ENCODE data around the gene ZDHHC14. TPM values are rescaled to one million over a fixed set of nuclear protein-coding genes. Genes with fewer than 3 reads are reported as not detected.
A peak's percentile ranks its signal among the peaks of the same experiment; 100 is the strongest.

Gene ZDHHC14
- total RNA-seq, 3 donors from 2014 or later: 4.8 to 9.8 (median 8.5) TPM

DNA sequence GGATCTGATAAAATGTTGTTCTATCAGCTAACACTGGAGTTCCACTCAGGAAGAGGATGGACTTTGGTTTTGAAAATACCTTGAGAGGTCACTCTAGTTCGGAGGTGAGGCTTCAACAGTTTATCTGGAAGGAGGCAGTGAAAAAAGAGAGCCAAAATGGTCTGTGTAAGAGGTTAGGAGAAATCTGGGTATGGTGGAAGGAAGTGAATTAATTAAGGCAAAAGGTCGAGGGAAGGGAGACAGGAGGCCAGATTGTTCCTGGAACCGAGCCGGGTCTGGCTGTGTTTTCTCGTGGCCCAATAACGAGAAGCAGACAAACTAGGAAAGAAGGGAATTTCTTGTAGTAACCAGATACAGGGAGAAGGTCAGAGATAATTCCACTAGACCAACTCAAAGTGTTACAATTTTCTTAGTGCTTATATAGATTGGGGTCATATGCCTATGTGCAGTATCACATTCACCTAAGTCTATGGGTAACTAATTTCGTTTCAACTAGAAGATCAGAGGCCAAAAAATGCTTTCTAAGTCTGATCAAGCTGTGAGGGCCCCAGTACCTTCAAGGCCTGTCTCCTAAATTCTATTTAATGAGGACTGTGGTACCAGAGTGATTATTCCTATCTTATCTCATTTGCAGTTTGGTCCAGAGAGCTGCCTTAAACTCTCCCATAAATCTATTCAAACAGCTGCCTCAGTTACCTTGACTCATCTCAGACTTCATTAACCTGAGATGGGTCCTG is 346.1 kb downstream of the ZDHHC14 start:
- DNase-seq (ENCODE audit: low spot score in 2 of 2): no peak
- H3K9me3 ChIP-seq: peaks cover 8 to 10% of the 10 kb centered on the region in 2 donors
- H3K4me3 ChIP-seq: no peak overlapping the region
- intact Hi-C loops (cut with DNase I; ENCODE audit: low total_unique reads): no loop called here
- peak in 2 of 3 donors; percentile 36 to 77 for TF ChIP-seq POLR2AphosphoS5 (IDR thresholded peaks at IDR 0.05)
- TF ChIP-seq, protein P1, sequence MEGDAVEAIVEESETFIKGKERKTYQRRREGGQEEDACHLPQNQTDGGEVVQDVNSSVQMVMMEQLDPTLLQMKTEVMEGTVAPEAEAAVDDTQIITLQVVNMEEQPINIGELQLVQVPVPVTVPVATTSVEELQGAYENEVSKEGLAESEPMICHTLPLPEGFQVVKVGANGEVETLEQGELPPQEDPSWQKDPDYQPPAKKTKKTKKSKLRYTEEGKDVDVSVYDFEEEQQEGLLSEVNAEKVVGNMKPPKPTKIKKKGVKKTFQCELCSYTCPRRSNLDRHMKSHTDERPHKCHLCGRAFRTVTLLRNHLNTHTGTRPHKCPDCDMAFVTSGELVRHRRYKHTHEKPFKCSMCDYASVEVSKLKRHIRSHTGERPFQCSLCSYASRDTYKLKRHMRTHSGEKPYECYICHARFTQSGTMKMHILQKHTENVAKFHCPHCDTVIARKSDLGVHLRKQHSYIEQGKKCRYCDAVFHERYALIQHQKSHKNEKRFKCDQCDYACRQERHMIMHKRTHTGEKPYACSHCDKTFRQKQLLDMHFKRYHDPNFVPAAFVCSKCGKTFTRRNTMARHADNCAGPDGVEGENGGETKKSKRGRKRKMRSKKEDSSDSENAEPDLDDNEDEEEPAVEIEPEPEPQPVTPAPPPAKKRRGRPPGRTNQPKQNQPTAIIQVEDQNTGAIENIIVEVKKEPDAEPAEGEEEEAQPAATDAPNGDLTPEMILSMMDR (IDR thresholded peaks at IDR 0.05): no peak
- TF ChIP-seq POLR2A (IDR thresholded peaks at IDR 0.05): no peak
- no peaks in the 10 kb centered on the region for H3K27me3 ChIP-seq
- no peaks in the 10 kb centered on the region for H3K4me1 ChIP-seq
- peak overlapping the region; percentile 52 to 89 for H3K27ac ChIP-seq
- H3K36me3 ChIP-seq: no peaks in the 10 kb centered on the region

Other genes with a start within 250 kb of the ZDHHC14 start
- 1 to 10 TPM; 5.3 to 7.9 (median 7.3) TPM for gene TMEM242, start 57.7 kb upstream of the ZDHHC14 start, total RNA-seq